K562 (cell line): ENCODE measurements around the gene FUT6. TPM values are rescaled to one million over a fixed set of nuclear protein-coding genes. Genes with fewer than 3 reads are reported as not detected.

Experiments
- ATAC-seq: fragments of 200-7000 bp; cut with Tn5 transposase; 3 replicates; pipeline ENCODE4 v1.9.1; 2020; ENCODE audit warnings: moderate library complexity
- BruUV-seq: library from RNA; stranded (reverse); fragments of 400-500 nt; replicated peaks from 2 replicates; lab custom pipeline; 2021; lab: Mats Ljungman, UMichigan
- CTCF ChIA-PET: fragments of 300-600 bp; formaldehyde crosslinking; extraction: SDS; loops from one replicate; lab custom pipeline; 2021; ENCODE audit warnings: low intra/inter-chr PET ratio; lab: Yijun Ruan, JAX
- POLR2A ChIA-PET: fragments of 300-600, 350-650 bp; sonication (Branson Sonifier 250); formaldehyde crosslinking; extraction: SDS; loops from one replicate; lab custom pipeline; 2021; ENCODE audit warnings: antibody characterized with exemption, inconsistent platforms; lab: Yijun Ruan, JAX
- DNase-seq, 4 experiments: peaks; one replicate each; pipeline versions ENCODE4 v3.0.0 to v3.0.0-alpha.2; 2011 to 2018; ENCODE audit warnings: low spot score in 3 of 4, mixed read lengths in 3 of 4; ENCODE audit errors: extremely low read depth in 1 of 4
- FAIRE-seq: peaks from 2 replicates; lab custom pipeline; 2011; peaks lifted over from hg19 to GRCh38; lab: Jason Lieb, UNC
- H2AFZ ChIP-seq: 2 replicates; pipeline ENCODE4 v1.6.0; 2011; ENCODE audit warnings: low read depth, low read length, control low read depth, inconsistent platforms
- H3K27ac ChIP-seq: fragments of 200-600 bp; 3 replicates; pipeline ENCODE4 v1.8.0; 2011; ENCODE audit warnings: low read depth, mild to moderate bottlenecking, control low read depth, inconsistent platforms, low read length, moderate library complexity, mixed read lengths; ENCODE audit errors: extremely low read depth
- H3K27me3 ChIP-seq, 2 experiments: fragments of 300-600 bp in 1 of 2; 2 replicates in 1 of 2; 3 replicates in 1 of 2; pipeline versions ENCODE4 v1.6.0 to v1.8.0; 2011; ENCODE audit warnings: inconsistent platforms in 2 of 2, low read length in 2 of 2, mild to moderate bottlenecking in 1 of 2, mixed read lengths in 1 of 2, moderate library complexity in 1 of 2; ENCODE audit not compliant: control insufficient read depth in 2 of 2, insufficient read depth in 2 of 2
- H3K36me3 ChIP-seq: fragments of 300-600 bp; 3 replicates; pipeline ENCODE4 v1.8.0; 2011; ENCODE audit warnings: mild to moderate bottlenecking, low read length, inconsistent platforms; ENCODE audit not compliant: control insufficient read depth, insufficient read depth
- H3K4me1 ChIP-seq, 2 experiments: fragments of 200-600 bp in 1 of 2; replicated peaks in 1 of 2; 2 replicates in 1 of 2; 3 replicates in 1 of 2; pipeline versions ENCODE4 v1.5.1 to v1.8.0; 2011; ENCODE audit warnings: inconsistent platforms in 2 of 2, low read length in 2 of 2, mild to moderate bottlenecking in 1 of 2, mixed read lengths in 1 of 2, moderate library complexity in 1 of 2; ENCODE audit not compliant: control insufficient read depth in 2 of 2, insufficient read depth in 2 of 2
- H3K4me2 ChIP-seq: 2 replicates; pipeline ENCODE4 v1.6.1; 2011; ENCODE audit warnings: low read length, control low read depth, inconsistent platforms, mixed read lengths; ENCODE audit not compliant: insufficient read depth
- H3K4me3 ChIP-seq: fragments of 200-600 bp; sonication (generic), shearing (Covaris generic); 2 replicates; pipeline ENCODE4 v1.5.1; 2016; ENCODE audit warnings: control low read depth, inconsistent platforms
- H3K79me2 ChIP-seq: fragments of 200-600 bp; 3 replicates; pipeline ENCODE4 v1.8.0; 2011; ENCODE audit warnings: low read length, inconsistent platforms; ENCODE audit not compliant: control insufficient read depth, insufficient read depth
- H3K9ac ChIP-seq, 2 experiments: 2 replicates each; pipeline versions ENCODE4 v1.6.0 to v1.6.1; 2011; ENCODE audit warnings: low read depth in 2 of 2, low read length in 2 of 2, control low read depth in 1 of 2, inconsistent platforms in 1 of 2, mild to moderate bottlenecking in 1 of 2, mixed read lengths in 1 of 2; ENCODE audit not compliant: insufficient read depth in 1 of 2
- H3K9me1 ChIP-seq: one replicate; pipeline ENCODE4 v1.6.0; 2011; ENCODE audit warnings: inconsistent platforms, mild to moderate bottlenecking, low read length, moderate library complexity; ENCODE audit not compliant: control insufficient read depth, insufficient read depth
- H3K9me3 ChIP-seq: replicated peaks from 2 replicates; pipeline ENCODE4 v1.5.1; 2011; ENCODE audit warnings: low read depth, low read length, inconsistent platforms; ENCODE audit not compliant: control insufficient read depth, insufficient read depth
- H4K20me1 ChIP-seq: replicated peaks from 2 replicates; pipeline ENCODE4 v1.6.1; 2011; ENCODE audit warnings: low read length, inconsistent platforms, mixed read lengths; ENCODE audit not compliant: control insufficient read depth, insufficient read depth
- C11orf30 ChIP-seq: fragments of 450-650 bp; IDR thresholded peaks from 2 replicates; pipeline ENCODE4 v1.6.1; 2016; ENCODE audit warnings: low read depth, mild to moderate bottlenecking
- JUN ChIP-seq, 2 experiments: sonication (generic) in 1 of 2; formaldehyde crosslinking in 1 of 2; IDR thresholded peaks; 2 replicates each; pipeline versions ENCODE4 v1.6.1 to v1.8.0; 2012 to 2022; ENCODE audit warnings: borderline replicate concordance in 2 of 2, mild to moderate bottlenecking in 2 of 2, improper control_type of control experiment in 1 of 2, low read depth in 1 of 2, low read length in 1 of 2, missing genetic modification reagents in 1 of 2
- RBM25 ChIP-seq: fragments of 200-400 bp; formaldehyde crosslinking; IDR thresholded peaks from 2 replicates; pipeline ENCODE4 v1.6.1; 2018; ENCODE audit warnings: low read length, low read depth, moderate library complexity; ENCODE audit not compliant: severe bottlenecking
- WGBS: fragments of 100-300 bp; shearing (Covaris generic); methylation state at CpG from one replicate; pipeline ENCODE4 v1.1.6; 2016; ENCODE audit warnings: low coverage, mixed read lengths; ENCODE audit not compliant: insufficient coverage; ENCODE audit errors: missing lambda C conversion rate; 5-methylcytosine and 5-hydroxymethylcytosine counted together
- in situ Hi-C: fragments of 300-500 bp; cut with MboI; formaldehyde crosslinking; loops from 4 replicates; pipeline ENCODE4 v1.15.0; 2018; ENCODE audit warnings: inconsistent platforms, mixed read lengths
- intact Hi-C: fragments of 100-400 bp; cut with micrococcal nuclease; formaldehyde crosslinking; loops from 2 replicates; pipeline ENCODE4 v1.14.2; 2022
- polyA plus RNA-seq, 8 experiments: library from polyadenylated mRNA; depleted of rRNA in 4 of 8; stranded (reverse) in 5 of 8; unstranded in 3 of 8; fragments of >200 nt; fragmentation: Nextera tagmentation in 2 of 8; fragmentation: Illumina TruSeq in 1 of 8; extraction: Ambion mirVana in 2 of 8; extraction: Trizol in 1 of 8; gene quantifications; 2 replicates each; pipeline versions ENCODE4 v1.2.1 to v1.2.3, GENCODE V29; 2011 to 2014; ENCODE audit warnings: inconsistent platforms in 1 of 8, missing spikeins in 1 of 8
- total RNA-seq, 7 experiments: library from RNA; depleted of rRNA in 6 of 7; stranded (reverse); fragments of >200 nt in 6 of 7; fragmentation: Illumina TruSeq in 2 of 7; extraction: Trizol in 2 of 7; gene quantifications; 2 replicates each; pipeline versions ENCODE4 v1.2.1 to v1.2.3, GENCODE V29; 2011 to 2021; ENCODE audit warnings: low replicate concordance in 1 of 7

The FUT6 gene
- total and polyA plus RNA-seq, 9 of the 15 experiments (the other 6 are each of a cell fraction or from before 2014, with no cell fraction given): 0.04 TPM; not detected in 8

- DNase-seq: no peak
- intact Hi-C loops (no loop called here), in situ Hi-C loops (no loop called here)
- no peaks in the 10 kb centered on the region for H3K9me1 ChIP-seq
- H3K9me3 ChIP-seq: no peaks in the 10 kb centered on the region
- ChIA-PET POLR2A (interaction anchor here (1.3 kb wide), 1 partner anchor 10 kb away, joined by 5 read pairs; no protein-coding TSS in a partner anchor), CTCF (no interaction called here)
- BruUV-seq: no TSS peak
- FAIRE-seq: no peak
- peaks cover 0 to 8% of the 10 kb centered on the region in 2 experiments; a peak in 2 of 5 replicates for H3K4me1 ChIP-seq
- H3K9ac ChIP-seq: peak overlapping the region in 1 of 2 experiments; percentile 48; a peak in 1 of 4 replicates
- no peak overlapping the region for H3K4me3 ChIP-seq
- H3K27me3 ChIP-seq: peaks cover 14 to 26% of the 10 kb centered on the region in 2 experiments
- no peaks in the 10 kb centered on the region for H3K36me3 ChIP-seq
- H3K4me2 ChIP-seq: no peak overlapping the region
- no peak overlapping the region for H3K27ac ChIP-seq
- 47% methylated on average over 15 of the region's 15 CpGs for WGBS
- H4K20me1 ChIP-seq: no peaks in the 10 kb centered on the region
- ATAC-seq: no peak
- no peak for TF ChIP-seq C11orf30
- H3K79me2 ChIP-seq: no peaks in the 10 kb centered on the region
- H2AFZ ChIP-seq: no peak overlapping the region
Measured at GRCh38 chr19:5837761-5838352, 1.6 kb downstream of the FUT6 start.

DNA sequence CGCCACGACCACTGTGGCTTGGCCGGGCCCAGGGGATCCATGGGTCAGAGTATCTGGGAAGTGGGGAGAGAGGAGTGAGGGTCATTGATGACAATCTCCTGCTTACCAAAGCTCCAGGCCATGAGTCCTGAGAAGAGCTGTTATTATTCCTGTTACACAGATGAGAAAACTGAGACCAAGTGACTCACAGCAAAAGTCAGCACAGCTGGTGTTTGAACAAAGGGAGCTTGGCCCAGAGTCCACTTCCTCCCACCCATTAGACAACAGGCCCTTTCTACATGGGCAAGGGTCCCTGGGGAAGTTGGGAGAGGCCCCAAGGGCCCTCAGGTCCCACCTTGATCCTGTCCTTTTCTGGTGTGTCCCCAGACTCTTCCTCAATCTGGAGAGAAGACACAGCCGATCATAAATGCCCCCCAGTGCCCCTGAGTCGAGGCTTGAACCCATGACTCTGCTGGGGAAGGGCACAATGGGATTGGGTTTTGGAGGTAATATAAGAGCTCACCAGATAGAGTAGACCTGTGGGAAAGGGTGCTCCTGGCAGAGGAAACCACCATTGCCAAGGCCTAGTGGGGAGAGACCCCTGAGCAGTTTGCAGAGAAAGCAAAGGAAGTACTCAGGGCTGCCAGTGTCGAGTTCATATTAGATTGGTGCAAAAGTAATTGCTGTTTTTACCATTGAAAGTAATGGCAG lies 6.8 kb downstream of the FUT6 start:
- intact Hi-C loops (no loop called here), in situ Hi-C loops (no loop called here)
- Histone ChIP-seq H3K27me3 (peaks cover 13 to 25% of the 10 kb centered on the region in 2 experiments), H4K20me1 (no peaks in the 10 kb centered on the region), H3K9me1 (no peaks in the 10 kb centered on the region), H3K4me2 (no peak overlapping the region), H3K79me2 (peaks cover 4% of the 10 kb centered on the region; the same call in 1 of the 3 replicates), H3K9ac (peak overlapping the region in 1 of 2 experiments; percentile 60; a peak in 1 of 4 replicates), H2AFZ (no peak overlapping the region), H3K36me3 (no peaks in the 10 kb centered on the region), H3K4me1 (peaks cover 0 to 36% of the 10 kb centered on the region in 2 experiments; a peak in 4 of 5 replicates), H3K4me3 (no peak overlapping the region), H3K9me3 (no peaks in the 10 kb centered on the region), H3K27ac (no peak overlapping the region)
- ChIA-PET CTCF (no interaction called here), POLR2A (interaction anchor here (0.6 kb wide), 1 partner anchor 9 kb away, joined by 3 read pairs; no protein-coding TSS in a partner anchor)
- BruUV-seq: no TSS peak
- FAIRE-seq: no peak
- WGBS: 42% methylated on average over 6 of the region's 6 CpGs
- no peak for DNase-seq
- no peak for ATAC-seq
- TF ChIP-seq RBM25 (peak; percentile 20), JUN (IDR thresholded peaks at IDR 0.05; ENCODE audit: borderline replicate concordance, low read depth, low read length) (no peak), JUN (CRISPR knock-in tag; IDR thresholded peaks at IDR 0.05; ENCODE audit: borderline replicate concordance) (no peak)
